ENCODE data around the gene SPSB3.

SPSB3 gene

DNA sequence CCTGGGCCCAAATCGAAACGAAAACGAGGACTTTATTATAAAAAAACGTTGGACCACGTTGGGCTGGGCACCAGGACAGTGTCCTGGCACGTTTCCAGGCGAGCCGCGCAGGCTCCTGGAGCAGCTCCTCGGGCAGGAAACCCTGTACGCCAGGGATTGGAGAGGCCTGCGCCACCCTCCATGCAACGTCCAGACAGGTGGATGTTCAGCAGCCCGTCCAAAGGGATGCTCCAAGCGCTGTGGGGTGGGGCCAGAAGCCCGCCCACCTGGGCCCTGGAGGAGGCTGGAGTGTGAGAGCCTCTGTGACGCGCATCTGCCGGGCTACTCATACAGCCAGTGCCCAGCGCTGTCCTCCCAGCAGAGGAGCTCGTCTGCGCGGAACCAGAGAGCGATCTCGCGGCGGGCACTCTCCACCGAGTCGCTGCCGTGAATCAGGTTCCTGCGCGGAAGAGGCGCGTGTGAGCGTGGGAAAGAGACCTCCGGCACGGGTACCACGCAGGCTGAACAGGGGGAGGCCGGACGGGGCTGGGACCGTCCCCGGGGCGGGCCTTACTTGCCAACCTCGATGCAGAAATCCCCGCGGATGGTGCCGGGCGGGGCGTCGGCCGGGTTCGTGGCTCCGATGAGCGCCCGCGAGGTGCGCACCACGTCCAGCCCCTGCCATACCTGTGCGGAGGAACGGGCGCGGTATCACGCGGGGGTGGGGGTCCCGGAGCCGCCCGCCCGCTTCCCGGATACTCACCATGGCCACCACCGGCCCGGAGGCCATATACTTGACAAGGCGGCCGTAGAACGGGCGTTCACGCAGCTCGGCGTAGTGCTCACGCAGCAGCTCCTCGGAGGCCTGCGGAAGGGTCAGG is 11.8 kb downstream of the SPSB3 start:
- TF ChIP-seq CTCF (IDR thresholded peaks at IDR 0.05): no peak
- H3K4me3 ChIP-seq: peak overlapping the region; percentile 98
- DNase-seq (ENCODE audit: low spot score): no peak
- peak overlapping the region; percentile 82 to 91 for H3K27ac ChIP-seq

- H3K4me3 ChIP-seq: peak overlapping the region; percentile 98
- TF ChIP-seq CTCF (IDR thresholded peaks at IDR 0.05): no peak
- no peak for DNase-seq (ENCODE audit: low spot score)
- H3K27ac ChIP-seq: peak overlapping the region; percentile 82 to 91
These were observed 12.7 kb downstream of the SPSB3 start for GRCh38 chr16:1769402-1770300.

DNA sequence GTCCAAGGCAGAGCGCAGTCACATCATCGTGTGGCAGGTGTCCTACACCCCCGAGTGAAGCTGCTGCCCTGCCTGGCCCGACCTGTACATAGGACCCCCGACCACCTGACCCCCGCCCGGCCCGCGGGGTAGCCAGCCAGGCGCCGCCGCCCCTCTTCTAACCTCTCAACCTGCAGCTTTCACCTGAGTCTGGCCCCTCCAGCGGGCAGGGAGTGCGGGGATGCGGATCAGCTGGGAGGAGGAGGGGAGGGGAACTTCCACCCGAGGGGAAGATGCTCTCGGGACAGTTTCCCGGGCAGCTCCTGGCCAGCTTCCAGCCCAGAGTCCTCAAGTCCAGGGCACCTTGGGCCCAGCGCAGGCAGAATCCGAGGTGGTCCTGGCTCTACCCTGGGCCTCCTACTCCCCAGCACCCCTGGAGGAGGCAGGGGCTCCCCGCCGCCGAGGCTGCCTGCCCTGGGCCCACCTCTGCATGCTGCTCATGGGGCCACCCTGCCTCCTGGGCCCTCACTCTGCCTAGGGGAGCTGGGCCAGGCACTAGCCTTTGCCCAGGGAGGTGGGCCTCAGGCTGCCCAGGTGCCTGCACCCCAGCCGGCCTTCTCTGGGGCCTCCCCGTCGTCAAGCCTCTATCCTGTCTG is 13.5 kb downstream of the SPSB3 start:
- TF ChIP-seq CTCF (IDR thresholded peaks at IDR 0.05): no peak
- Histone ChIP-seq H3K27ac (no peak overlapping the region), H3K4me3 (no peak overlapping the region)
- no peak for DNase-seq (ENCODE audit: low spot score)

- no peak overlapping the region for H3K27ac ChIP-seq
- no peak overlapping the region for H3K4me3 ChIP-seq
- TF ChIP-seq CTCF (IDR thresholded peaks at IDR 0.05): no peak
- DNase-seq (ENCODE audit: low spot score): no peak
These were observed 14.2 kb downstream of the SPSB3 start for GRCh38 chr16:1768061-1768766.

DNA sequence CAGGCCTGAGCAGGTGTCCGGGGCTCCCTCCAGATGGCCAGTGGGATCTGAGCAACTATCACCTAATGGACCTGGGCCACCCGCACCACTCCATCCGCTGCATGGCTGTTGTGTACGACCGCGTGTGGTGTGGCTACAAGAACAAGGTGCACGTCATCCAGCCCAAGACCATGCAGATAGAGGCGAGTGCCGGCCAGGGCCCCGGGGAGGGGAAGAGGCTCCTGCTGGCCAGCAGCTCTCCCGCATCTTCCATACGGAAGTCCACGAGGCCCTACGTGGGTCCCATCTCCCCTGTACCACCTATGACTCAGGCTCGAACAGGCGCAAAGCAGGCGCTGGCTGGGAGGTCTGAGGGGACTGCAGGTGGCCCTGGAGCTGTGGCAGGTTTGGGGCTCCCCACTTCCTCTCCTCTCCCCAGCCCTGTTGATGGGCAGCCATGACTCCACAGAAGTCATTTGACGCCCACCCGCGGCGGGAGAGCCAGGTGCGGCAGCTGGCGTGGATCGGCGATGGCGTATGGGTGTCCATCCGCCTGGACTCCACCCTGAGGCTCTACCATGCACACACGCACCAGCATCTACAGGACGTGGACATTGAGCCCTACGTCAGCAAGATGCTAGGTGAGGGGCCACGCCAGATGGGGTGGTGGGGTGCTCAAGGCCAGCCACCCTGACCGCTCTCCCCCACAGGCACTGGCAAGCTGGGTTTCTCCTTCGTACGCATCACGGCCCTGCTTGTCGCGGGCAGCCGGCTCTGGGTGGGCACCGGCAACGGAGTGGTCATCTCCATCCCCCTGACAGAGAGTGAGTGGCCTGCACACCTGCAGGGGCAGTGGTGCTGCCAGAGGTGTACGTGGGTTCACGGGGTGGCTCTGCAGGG is 15.0 kb downstream of the SPSB3 start:
- H3K27ac ChIP-seq: no peak overlapping the region
- no peak overlapping the region for H3K4me3 ChIP-seq
- no peak for TF ChIP-seq CTCF (IDR thresholded peaks at IDR 0.05)
- DNase-seq (ENCODE audit: low spot score): no peak

DNA sequence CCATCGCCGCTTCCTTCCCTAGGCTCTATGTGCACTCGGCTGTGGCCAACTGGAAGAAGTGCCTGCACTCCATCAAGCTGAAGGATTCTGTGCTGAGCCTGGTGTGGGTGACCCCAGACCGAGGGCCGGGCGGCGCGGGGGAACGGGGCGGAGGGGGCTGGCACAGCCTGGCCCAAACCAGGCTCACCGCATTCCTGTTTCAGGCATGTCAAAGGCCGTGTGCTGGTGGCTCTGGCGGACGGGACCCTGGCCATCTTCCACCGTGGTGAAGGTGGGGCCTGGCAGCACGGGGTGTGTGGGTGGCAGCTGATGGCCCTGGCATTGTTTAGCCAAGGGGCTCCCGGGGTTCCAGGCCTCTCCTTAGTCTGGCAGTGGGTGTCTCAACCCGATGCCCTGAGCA is 15.7 kb downstream of the SPSB3 start:
- no peak for DNase-seq (ENCODE audit: low spot score)

More for the DNA sequence above, 15.7 kb downstream of the SPSB3 start:
- H3K4me3 ChIP-seq: no peak overlapping the region
- no peak for TF ChIP-seq CTCF (IDR thresholded peaks at IDR 0.05)
- H3K27ac ChIP-seq: no peak overlapping the region
